Right lobe of liver (tissue), 6 donors: ENCODE data around the gene GGCT. TPM values are rescaled to one million over a fixed set of nuclear protein-coding genes. Genes with fewer than 3 reads are reported as not detected.

ENCODE experiments used
- ATAC-seq, 4 donors: fragments of 200-7000 bp; cut with Tn5 transposase; one replicate each; pipeline ENCODE4 v1.9.1; 2020; ENCODE audit warnings: mild to moderate bottlenecking in 4 of 4, moderate library complexity in 4 of 4
- DNase-seq, 3 donors: peaks; one replicate each; pipeline ENCODE4 v3.0.0-alpha.2; 2020
- H3K27ac ChIP-seq, 3 donors: fragments of 200-600 bp; one replicate each; pipeline ENCODE4 v1.8.0; 2022
- H3K27me3 ChIP-seq, 2 donors: fragments of 200-600 bp; one replicate each; pipeline ENCODE4 v1.8.0; 2022
- H3K36me3 ChIP-seq, 4 donors: fragments of 200-600 bp; sonication (generic) in 1 of 4; one replicate each; pipeline versions ENCODE4 v1.5.1 to v1.8.0; 2017 to 2022; ENCODE audit warnings: control low read depth in 1 of 4
- H3K4me1 ChIP-seq, 4 donors: fragments of 200-600 bp; sonication (generic) in 1 of 4; one replicate each; pipeline versions ENCODE4 v1.5.1 to v1.8.0; 2017 to 2022; ENCODE audit warnings: control low read depth in 1 of 4
- H3K4me3 ChIP-seq, 3 donors: fragments of 200-600 bp; one replicate each; pipeline ENCODE4 v1.8.0; 2022
- H3K9me3 ChIP-seq, 4 donors: fragments of 200-600 bp; sonication (generic) in 1 of 4; one replicate each; pipeline versions ENCODE4 v1.5.1 to v1.8.0; 2017 to 2022; ENCODE audit warnings: control low read depth in 1 of 4
- POLR2A ChIP-seq: fragments of 450-650 bp; IDR thresholded peaks from one replicate; pipeline ENCODE4 v1.6.1; 2017; ENCODE audit warnings: antibody characterized with exemption, mild to moderate bottlenecking
- WGBS: methylation state at CpG from one replicate; pipeline ENCODE4 v1.1.6; 2018; ENCODE audit warnings: low coverage, low lambda C conversion rate; ENCODE audit not compliant: insufficient coverage; ENCODE audit errors: missing lambda C conversion rate; 5-methylcytosine and 5-hydroxymethylcytosine counted together
- intact Hi-C, 2 donors: fragments of 100-400 bp; cut with DNase I; formaldehyde crosslinking; loops; one replicate each; pipeline versions ENCODE4 v1.11.2 to v1.14.1; 2022
- total RNA-seq, 6 experiments: library from RNA; depleted of rRNA in 2 of 6; stranded (reverse); fragments of >200 nt in 2 of 6; fragmentation: NEBNext Ultra II Directional in 3 of 6; extraction: Animal tissue kit (Norgen Biotek cat#: 25700) in 3 of 6; gene quantifications; one replicate each; pipeline versions ENCODE4 v1.1.0 to v1.2.4, GENCODE V29; 2016 to 2023
- TF ChIP-seq, protein P1 (sequence below), 4 donors: fragments of 200-600 bp in 3 of 4; fragments of 450-650 bp in 1 of 4; IDR thresholded peaks; one replicate each; pipeline versions ENCODE4 v1.5.1 to v1.8.0; 2016 to 2022; ENCODE audit warnings: antibody characterized with exemption in 4 of 4, mild to moderate bottlenecking in 2 of 4
- donor health status: DM: no; HTN: yes; CAD: no.
- donor health status: DM: no; HTN: no; CAD: no.
- donor health status: DM: no; HTN: no; CAD: no.
- donor health status: DM: no; HTN: yes; CAD: no.
- donor health status: DM: no; HTN: yes; CAD: no.

GGCT gene
- total RNA-seq, 6 experiments from 2014 or later = 13.2 to 23.8 (median 16.8) TPM

DNA sequence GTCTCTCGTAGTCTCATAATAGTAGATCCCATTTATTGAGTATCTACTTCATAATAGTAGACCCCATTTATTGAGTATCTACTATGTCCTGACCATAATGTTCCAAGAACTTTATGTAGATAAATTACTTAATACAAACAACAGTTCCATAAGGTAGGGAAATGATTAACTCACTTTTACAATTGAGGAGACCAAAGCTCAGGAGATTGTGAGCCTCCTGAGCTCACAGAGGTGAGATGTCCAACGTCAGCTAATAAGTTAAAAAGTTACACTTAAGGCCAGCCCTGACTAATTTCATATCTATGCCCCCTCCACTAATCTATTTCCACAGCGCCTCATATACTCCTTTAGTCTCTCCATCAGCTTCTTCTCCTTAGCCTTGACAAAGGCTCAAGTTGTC, 17.5 kb upstream of the GGCT start:
- WGBS = 81% methylated on average over 3 of the region's 3 CpGs
- Histone ChIP-seq H3K27me3 (no peaks in the 10 kb centered on the region), H3K36me3 (no peaks in the 10 kb centered on the region), H3K4me1 (no peaks in the 10 kb centered on the region), H3K4me3 (no peak overlapping the region), H3K9me3 (no peaks in the 10 kb centered on the region), H3K27ac (no peak overlapping the region)
- ATAC-seq (no peak), DNase-seq (no peak)
- TF ChIP-seq POLR2A = no peak
- TF ChIP-seq, protein P1, sequence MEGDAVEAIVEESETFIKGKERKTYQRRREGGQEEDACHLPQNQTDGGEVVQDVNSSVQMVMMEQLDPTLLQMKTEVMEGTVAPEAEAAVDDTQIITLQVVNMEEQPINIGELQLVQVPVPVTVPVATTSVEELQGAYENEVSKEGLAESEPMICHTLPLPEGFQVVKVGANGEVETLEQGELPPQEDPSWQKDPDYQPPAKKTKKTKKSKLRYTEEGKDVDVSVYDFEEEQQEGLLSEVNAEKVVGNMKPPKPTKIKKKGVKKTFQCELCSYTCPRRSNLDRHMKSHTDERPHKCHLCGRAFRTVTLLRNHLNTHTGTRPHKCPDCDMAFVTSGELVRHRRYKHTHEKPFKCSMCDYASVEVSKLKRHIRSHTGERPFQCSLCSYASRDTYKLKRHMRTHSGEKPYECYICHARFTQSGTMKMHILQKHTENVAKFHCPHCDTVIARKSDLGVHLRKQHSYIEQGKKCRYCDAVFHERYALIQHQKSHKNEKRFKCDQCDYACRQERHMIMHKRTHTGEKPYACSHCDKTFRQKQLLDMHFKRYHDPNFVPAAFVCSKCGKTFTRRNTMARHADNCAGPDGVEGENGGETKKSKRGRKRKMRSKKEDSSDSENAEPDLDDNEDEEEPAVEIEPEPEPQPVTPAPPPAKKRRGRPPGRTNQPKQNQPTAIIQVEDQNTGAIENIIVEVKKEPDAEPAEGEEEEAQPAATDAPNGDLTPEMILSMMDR (IDR thresholded peaks at IDR 0.05) = no peak
- intact Hi-C loops = no loop called here

GRCh38 chr7:30521532-30521931, 16.9 kb upstream of the GGCT start:
- no peak for DNase-seq
- no CpG with 5 or more reads among the region's 1 CpG for WGBS

DNA sequence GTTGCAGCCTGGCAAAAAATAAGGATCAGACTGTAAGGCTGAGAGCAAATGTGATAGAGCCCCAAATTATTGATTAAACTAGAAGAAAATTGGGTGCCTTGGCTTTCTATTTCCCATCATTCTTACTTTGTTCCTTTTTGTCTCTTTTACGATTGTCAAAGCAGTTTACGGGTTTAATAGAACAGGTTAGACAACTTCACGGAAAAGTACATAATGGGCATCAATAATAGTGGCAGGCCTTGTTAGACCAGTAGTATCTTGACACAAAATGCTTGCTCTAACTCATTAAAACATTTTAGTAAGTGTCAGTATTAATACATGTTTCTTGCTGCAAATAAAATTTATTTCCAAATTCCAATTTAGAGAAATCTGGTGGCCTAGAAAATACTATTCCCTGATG, 14.5 kb upstream of the GGCT start:
- no peaks in the 10 kb centered on the region for H3K4me1 ChIP-seq
- H3K27ac ChIP-seq = no peak overlapping the region
- H3K27me3 ChIP-seq = no peaks in the 10 kb centered on the region
- TF ChIP-seq, protein P1 (IDR thresholded peaks at IDR 0.05) = no peak
- TF ChIP-seq POLR2A = no peak
- DNase-seq (no peak), ATAC-seq (no peak)
- 90% methylated on average over 3 of the region's 3 CpGs for WGBS
- H3K36me3 ChIP-seq = no peaks in the 10 kb centered on the region
- no peaks in the 10 kb centered on the region for H3K9me3 ChIP-seq
- intact Hi-C loops = no loop called here
- no peak overlapping the region for H3K4me3 ChIP-seq

More at GRCh38 chr7:30521532-30521931, 16.9 kb upstream of the GGCT start:
- H3K27me3 ChIP-seq = no peaks in the 10 kb centered on the region
- H3K4me3 ChIP-seq = no peak overlapping the region
- H3K36me3 ChIP-seq = no peaks in the 10 kb centered on the region
- no peak for TF ChIP-seq POLR2A
- no peak for ATAC-seq
- intact Hi-C loops = no loop called here
- H3K9me3 ChIP-seq = no peaks in the 10 kb centered on the region
- no peak overlapping the region for H3K27ac ChIP-seq
- no peaks in the 10 kb centered on the region for H3K4me1 ChIP-seq

- H3K4me3 ChIP-seq = no peak overlapping the region
- H3K9me3 ChIP-seq = no peaks in the 10 kb centered on the region
- no peak overlapping the region for H3K27ac ChIP-seq
- H3K36me3 ChIP-seq = no peaks in the 10 kb centered on the region
- TF ChIP-seq, protein P1 (IDR thresholded peaks at IDR 0.05) = no peak
- no peak for TF ChIP-seq POLR2A
- WGBS = 100% methylated on average over 2 of the region's 2 CpGs
- H3K4me1 ChIP-seq = no peaks in the 10 kb centered on the region
- ATAC-seq (no peak), DNase-seq (no peak)
- H3K27me3 ChIP-seq = no peaks in the 10 kb centered on the region
- intact Hi-C loops = no loop called here
Measured at GRCh38 chr7:30515761-30516160, 11.1 kb upstream of the GGCT start.

- Histone ChIP-seq H3K4me1 (no peaks in the 10 kb centered on the region), H3K27ac (no peak overlapping the region), H3K27me3 (no peaks in the 10 kb centered on the region), H3K9me3 (no peaks in the 10 kb centered on the region), H3K36me3 (no peaks in the 10 kb centered on the region), H3K4me3 (no peak overlapping the region)
- no peak for TF ChIP-seq POLR2A
- TF ChIP-seq, protein P1 (IDR thresholded peaks at IDR 0.05) = no peak
- ATAC-seq (no peak), DNase-seq (no peak)
- intact Hi-C loops = no loop called here
- 96% methylated on average over 1 of the region's 1 CpG for WGBS
Measured at GRCh38 chr7:30514776-30515175, 10.1 kb upstream of the GGCT start.
